HG03039 (cell line): Measurements from ENCODE around the gene MIEF1.
"Not testable (repeated sequence)": the region's sequence is repeated elsewhere in the genome, so short reads cannot be mapped to it uniquely, and the experiment has no call there.

Experiments used
- ATAC-seq: cut with Tn5 transposase; IDR thresholded peaks from one replicate; pipeline ENCODE4 v1.9.1; 2021; ENCODE audit warnings: mild to moderate bottlenecking, moderate library complexity; ENCODE audit not compliant: unreplicated experiment

The MIEF1 gene

GRCh38 chr22:39489094-39490068 lies 12.7 kb upstream of the MIEF1 start:
- ATAC-seq, result no peak

GRCh38 chr22:39490135-39490798 lies 11.8 kb upstream of the MIEF1 start:
- peak; percentile 53 for ATAC-seq

GRCh38 chr22:39490966-39491680 lies 11.0 kb upstream of the MIEF1 start:
- no peak for ATAC-seq

GRCh38 chr22:39491696-39492095 lies 10.4 kb upstream of the MIEF1 start:
- no peak for ATAC-seq

- ATAC-seq, result no peak
Measured at GRCh38 chr22:39492186-39492585, 9.9 kb upstream of the MIEF1 start.

GRCh38 chr22:39493759-39494158 lies 8.3 kb upstream of the MIEF1 start:
- no peak for ATAC-seq

- no peak for ATAC-seq
Measured at GRCh38 chr22:39494471-39495120, 7.5 kb upstream of the MIEF1 start.

- ATAC-seq, result no peak
Measured at GRCh38 chr22:39496131-39496838, 5.8 kb upstream of the MIEF1 start.

GRCh38 chr22:39497429-39497828 lies 4.7 kb upstream of the MIEF1 start:
- ATAC-seq, result no peak

GRCh38 chr22:39498368-39498767 lies 3.7 kb upstream of the MIEF1 start:
- no peak for ATAC-seq

- no peak for ATAC-seq
Measured at GRCh38 chr22:39498802-39499201, 3.3 kb upstream of the MIEF1 start.

GRCh38 chr22:39500101-39500500 lies 2.0 kb upstream of the MIEF1 start:
- ATAC-seq, result no peak

- no peak for ATAC-seq
Measured at GRCh38 chr22:39501644-39502108, 414 bp upstream of the MIEF1 start.

GRCh38 chr22:39502789-39503409 lies 809 bp downstream of the MIEF1 start:
- ATAC-seq, result no peak

- ATAC-seq, result no peak
Measured at GRCh38 chr22:39503630-39504029, 1.5 kb downstream of the MIEF1 start.

GRCh38 chr22:39504071-39504470 lies 2.0 kb downstream of the MIEF1 start:
- ATAC-seq, result no peak

GRCh38 chr22:39507021-39507420 lies 4.9 kb downstream of the MIEF1 start:
- ATAC-seq, result not testable (repeated sequence)

GRCh38 chr22:39508393-39508792 lies 6.3 kb downstream of the MIEF1 start:
- no peak for ATAC-seq

GRCh38 chr22:39510529-39511149 lies 8.5 kb downstream of the MIEF1 start:
- no peak for ATAC-seq
